Naive thymus-derived CD4-positive, alpha-beta T cell (primary cell): ENCODE results near the gene BLCAP. TPM values are rescaled to one million over a fixed set of nuclear protein-coding genes. Genes with fewer than 3 reads are reported as not detected.

Source experiments
- ATAC-seq: fragments of 150-1000 bp; cut with Tn5 transposase; 2 replicates; pipeline ENCODE4 v1.10.0; 2021; ENCODE audit warnings: mild to moderate bottlenecking, moderate library complexity
- CTCF ChIA-PET: fragments of 350-600 bp; sonication (Branson Sonifier 250); formaldehyde crosslinking; loops from one replicate; lab custom pipeline; 2021; ENCODE audit warnings: antibody characterized with exemption; lab: Charles Lee
- POLR2A ChIA-PET: fragments of 350-600 bp; sonication (Branson Sonifier 250); formaldehyde crosslinking; loops from one replicate; lab custom pipeline; 2021; ENCODE audit warnings: antibody characterized with exemption, inconsistent platforms; lab: Charles Lee
- DNase-seq, 9 donors: peaks; one replicate each; pipeline versions ENCODE4 v3.0.0 to v3.0.0-alpha.2; 2020 to 2022; ENCODE audit warnings: mixed read lengths in 1 of 9
- H3K27ac ChIP-seq: one replicate; pipeline ENCODE4 v1.7.0; 2013; ENCODE audit warnings: mild to moderate bottlenecking, low read depth, low read length, moderate library complexity
- H3K27me3 ChIP-seq, 2 donors: one replicate each; pipeline ENCODE4 v1.7.0; 2013; ENCODE audit warnings: low read length in 2 of 2, mild to moderate bottlenecking in 2 of 2, moderate library complexity in 2 of 2; ENCODE audit not compliant: control insufficient read depth in 2 of 2, insufficient read depth in 2 of 2
- H3K36me3 ChIP-seq, 3 experiments: 1 replicate in 2 of 3; 2 replicates in 1 of 3; pipeline ENCODE4 v1.7.0; 2013; ENCODE audit warnings: low read length in 3 of 3, mild to moderate bottlenecking in 3 of 3, moderate library complexity in 1 of 3; ENCODE audit not compliant: insufficient read depth in 3 of 3, control insufficient read depth in 2 of 3
- H3K4me1 ChIP-seq, 2 donors: one replicate each; pipeline ENCODE4 v1.7.0; 2013; ENCODE audit warnings: low read length in 2 of 2, mild to moderate bottlenecking in 2 of 2, moderate library complexity in 1 of 2; ENCODE audit not compliant: control insufficient read depth in 2 of 2, insufficient read depth in 2 of 2
- H3K4me3 ChIP-seq: 2 replicates; pipeline ENCODE4 v1.7.0; 2013; ENCODE audit warnings: mild to moderate bottlenecking, low read length
- H3K9me3 ChIP-seq, 3 experiments: 1 replicate in 2 of 3; 2 replicates in 1 of 3; pipeline ENCODE4 v1.7.0; 2013; ENCODE audit warnings: low read length in 3 of 3; ENCODE audit not compliant: control insufficient read depth in 2 of 3
- H3K27ac Mint-ChIP-seq, 9 donors: one replicate each; pipeline ENCODE4 v1.8.0; 2020 to 2022; ENCODE audit warnings: mixed read lengths in 9 of 9, mild to moderate bottlenecking in 8 of 9, moderate library complexity in 5 of 9, inconsistent platforms in 2 of 9
- H3K27me3 Mint-ChIP-seq, 5 donors: one replicate each; pipeline ENCODE4 v1.8.0; 2021 to 2022; ENCODE audit warnings: mixed read lengths in 5 of 5, mild to moderate bottlenecking in 1 of 5
- H3K36me3 Mint-ChIP-seq, 5 donors: one replicate each; pipeline ENCODE4 v1.8.0; 2020 to 2022; ENCODE audit warnings: mixed read lengths in 5 of 5, mild to moderate bottlenecking in 3 of 5, inconsistent platforms in 1 of 5
- H3K4me1 Mint-ChIP-seq, 7 donors: one replicate each; pipeline ENCODE4 v1.8.0; 2020 to 2022; ENCODE audit warnings: mixed read lengths in 7 of 7, mild to moderate bottlenecking in 3 of 7, inconsistent platforms in 1 of 7
- H3K4me3 Mint-ChIP-seq, 10 donors: one replicate each; pipeline ENCODE4 v1.8.0; 2020 to 2022; ENCODE audit warnings: mild to moderate bottlenecking in 10 of 10, mixed read lengths in 10 of 10, moderate library complexity in 6 of 10, inconsistent platforms in 2 of 10
- H3K9me3 Mint-ChIP-seq, 11 donors: one replicate each; pipeline ENCODE4 v1.8.0; 2020 to 2022; ENCODE audit warnings: mixed read lengths in 11 of 11, mild to moderate bottlenecking in 4 of 11, inconsistent platforms in 1 of 11, moderate library complexity in 1 of 11
- intact Hi-C, 2 donors: fragments of 100-400 bp; cut with micrococcal nuclease; formaldehyde crosslinking; loops; one replicate each; pipeline ENCODE4 v1.15.1; 2023
- polyA plus RNA-seq, 2 donors: library from polyadenylated mRNA; unstranded; fragments of 300-500 nt; fragmentation: Illumina TruSeq; gene quantifications; one replicate each; pipeline ENCODE4 v1.2.3, GENCODE V29; 2021
- total RNA-seq, 6 experiments: library from RNA in 5 of 6; stranded (reverse) in 5 of 6; gene quantifications; 1 replicate in 5 of 6; 2 replicates in 1 of 6; pipeline ENCODE4 v1.2.3 and lab custom pipeline; 2021 to 2026

BLCAP gene
- total and polyA plus RNA-seq, 7 experiments from 2014 or later, result 42.1 to 94.7 (median 88.0) TPM

DNA sequence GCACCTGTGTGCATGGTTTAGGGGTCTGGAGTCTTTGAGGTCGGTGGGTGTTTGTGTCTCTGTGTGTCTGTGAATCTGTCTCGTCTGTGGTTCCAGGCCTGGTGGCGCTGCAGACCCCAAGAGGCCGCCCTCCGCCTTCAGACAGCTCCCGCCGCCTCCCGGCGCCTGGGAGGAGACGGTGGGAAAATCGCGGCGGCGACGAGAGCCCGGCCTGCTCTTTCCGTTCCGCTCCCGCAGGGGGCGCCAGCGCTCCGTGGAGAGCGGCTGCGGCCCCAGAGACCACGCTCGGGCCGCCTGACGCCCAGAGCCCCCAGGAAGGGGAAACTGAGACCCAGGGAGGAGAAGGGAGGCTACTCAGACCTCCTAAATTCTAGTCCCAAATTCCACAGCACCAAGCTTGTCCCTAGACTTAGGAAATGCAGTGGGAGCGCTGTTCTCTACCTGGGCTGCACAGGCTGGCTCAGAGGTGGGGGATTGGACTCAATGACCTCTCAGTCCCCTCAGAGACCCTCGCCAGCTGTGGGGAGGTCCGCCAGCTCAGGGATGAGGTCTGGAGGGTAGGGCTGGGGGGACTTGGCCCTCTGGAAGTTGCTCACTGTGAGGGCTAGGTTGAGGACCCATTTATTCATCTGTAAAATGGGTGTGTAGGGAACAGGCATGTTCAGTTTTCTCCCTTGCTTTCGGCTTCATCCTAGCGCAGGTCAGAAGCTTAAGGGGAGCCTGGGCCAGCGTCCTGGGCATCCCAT, 36.9 kb upstream of the BLCAP start:
- no peak overlapping the region for H3K4me3 ChIP-seq
- intact Hi-C loops, result loop anchor here in 1 of 2 donors (1.0 kb wide), 1 partner anchor 658 kb away; no protein-coding TSS in a partner anchor
- Mint-ChIP-seq H3K36me3 (no peaks in the 10 kb centered on the region), H3K4me1 (peaks cover 0 to 9% (median 3%) of the 10 kb centered on the region in 7 donors), H3K9me3 (peaks cover 0 to 2% (median 0%) of the 10 kb centered on the region in 11 donors), H3K27ac (no peak overlapping the region), H3K27me3 (peaks cover 41 to 48% (median 43%) of the 10 kb centered on the region in 5 donors), H3K4me3 (no peak overlapping the region)
- ATAC-seq, result peak; percentile 52
- no peaks in the 10 kb centered on the region for H3K36me3 ChIP-seq
- H3K27ac ChIP-seq, result no peak overlapping the region
- ChIA-PET CTCF (interaction anchor here (1.5 kb wide), 1 partner anchor 10 kb away, joined by 4 read pairs; no protein-coding TSS in a partner anchor), POLR2A (no interaction called here)
- DNase-seq, result peak in 7 of 9 donors; percentile 9 to 63 (median 26)
- no peaks in the 10 kb centered on the region for H3K4me1 ChIP-seq
- H3K27me3 ChIP-seq, result no peaks in the 10 kb centered on the region
- no peaks in the 10 kb centered on the region for H3K9me3 ChIP-seq

DNA sequence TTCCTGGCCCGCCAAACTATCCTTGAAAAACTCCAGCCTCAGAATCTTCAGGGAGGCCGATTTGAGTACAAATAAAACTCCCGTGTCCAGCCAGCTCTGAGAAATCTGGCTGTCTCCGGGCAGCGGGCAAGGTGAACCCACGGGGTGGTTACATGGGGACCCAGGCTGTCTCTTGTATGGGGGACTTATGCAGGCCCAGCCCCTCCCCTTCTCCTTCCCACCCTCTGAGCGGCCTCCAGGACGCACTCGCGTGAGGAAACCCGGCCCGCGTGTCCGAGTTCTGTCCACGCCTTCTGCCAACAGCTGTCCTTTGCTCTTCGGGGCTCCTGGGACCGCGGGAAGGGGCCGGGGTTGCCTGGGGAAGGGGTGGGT, 36.3 kb upstream of the BLCAP start:
- intact Hi-C loops, result loop anchor here in 1 of 2 donors (1.0 kb wide), 1 partner anchor 658 kb away; no protein-coding TSS in a partner anchor
- no peak overlapping the region for H3K27ac ChIP-seq
- Mint-ChIP-seq H3K27ac (no peak overlapping the region), H3K27me3 (peaks cover 38 to 43% (median 41%) of the 10 kb centered on the region in 5 donors), H3K4me3 (no peak overlapping the region), H3K9me3 (peaks cover 0 to 2% (median 0%) of the 10 kb centered on the region in 11 donors), H3K36me3 (no peaks in the 10 kb centered on the region), H3K4me1 (peaks cover 0 to 9% (median 3%) of the 10 kb centered on the region in 7 donors)
- ChIA-PET CTCF (interaction anchor here (1.5 kb wide), 1 partner anchor 10 kb away, joined by 4 read pairs; no protein-coding TSS in a partner anchor), POLR2A (no interaction called here)
- no peak for DNase-seq
- H3K27me3 ChIP-seq, result no peaks in the 10 kb centered on the region
- H3K4me1 ChIP-seq, result no peaks in the 10 kb centered on the region
- ATAC-seq, result no peak
- H3K36me3 ChIP-seq, result no peaks in the 10 kb centered on the region
- no peaks in the 10 kb centered on the region for H3K9me3 ChIP-seq
- no peak overlapping the region for H3K4me3 ChIP-seq

DNA sequence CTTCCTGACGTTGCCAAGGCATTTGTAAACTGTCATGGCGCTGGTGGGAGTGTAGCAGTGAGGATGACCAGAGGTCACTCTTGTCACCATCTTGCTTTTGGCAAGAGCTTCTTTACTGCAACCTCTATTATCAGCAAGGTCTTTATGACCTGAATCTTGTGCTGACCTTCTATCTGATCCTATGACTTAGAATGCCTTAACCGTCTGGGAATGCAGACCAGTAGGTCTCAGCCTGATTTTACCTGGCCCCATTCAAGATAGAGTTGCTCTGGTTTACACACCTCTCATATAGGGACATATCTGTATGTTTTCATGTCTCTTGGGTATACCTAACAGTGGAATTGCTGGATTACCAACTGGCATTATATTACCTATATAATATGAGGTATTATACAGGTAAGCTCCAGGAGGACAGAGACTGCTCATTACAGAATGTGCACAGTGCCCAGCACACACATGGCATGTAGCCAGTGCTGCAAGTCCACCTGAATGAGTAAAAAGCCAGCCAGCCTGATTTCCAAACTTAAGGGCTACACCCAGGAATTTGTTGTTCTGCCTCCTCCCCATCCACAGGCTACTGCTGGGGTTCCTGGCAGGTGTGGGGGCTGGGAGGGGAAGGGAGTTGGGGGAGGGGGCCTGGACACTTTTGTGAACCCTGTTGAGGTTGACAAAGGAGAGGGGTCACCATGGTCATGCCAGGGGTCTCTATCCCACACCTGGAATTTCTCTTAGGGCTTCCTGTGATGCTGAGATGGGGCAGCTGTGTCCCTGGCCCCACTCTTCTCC, 35.2 kb upstream of the BLCAP start:
- Histone ChIP-seq H3K4me1 (no peaks in the 10 kb centered on the region), H3K36me3 (no peaks in the 10 kb centered on the region), H3K27ac (no peak overlapping the region), H3K4me3 (no peak overlapping the region), H3K9me3 (no peaks in the 10 kb centered on the region), H3K27me3 (no peaks in the 10 kb centered on the region)
- Mint-ChIP-seq H3K27me3 (peaks cover 30 to 35% (median 32%) of the 10 kb centered on the region in 5 donors), H3K9me3 (peaks cover 0 to 2% (median 0%) of the 10 kb centered on the region in 11 donors), H3K4me1 (peaks cover 0 to 6% (median under 1%) of the 10 kb centered on the region in 7 donors), H3K27ac (no peak overlapping the region), H3K4me3 (no peak overlapping the region), H3K36me3 (no peaks in the 10 kb centered on the region)
- DNase-seq (no peak), ATAC-seq (no peak)
- CTCF ChIA-PET, result no interaction called here
- intact Hi-C loops, result no loop called here
- POLR2A ChIA-PET, result no interaction called here

DNA sequence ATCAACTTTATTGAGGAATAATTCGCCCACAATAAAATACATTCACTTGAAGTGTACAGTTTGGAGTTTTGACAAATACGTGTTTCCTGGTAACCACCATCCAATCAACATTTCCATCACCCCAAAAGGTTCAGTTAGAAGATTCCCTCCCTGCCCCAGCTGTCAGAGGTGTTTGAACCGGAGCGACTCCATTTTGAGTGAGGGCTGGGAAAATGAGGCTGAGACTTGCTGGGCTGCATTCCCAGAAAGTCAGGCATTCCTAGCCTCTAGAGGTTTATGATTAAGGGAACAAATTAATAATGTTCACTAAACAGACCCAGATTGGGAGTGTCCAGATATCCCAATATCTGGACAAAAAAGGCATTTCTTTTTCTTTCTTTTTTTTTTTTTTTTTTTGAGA, 33.0 kb upstream of the BLCAP start:
- Mint-ChIP-seq H3K27ac (no peak overlapping the region), H3K4me3 (no peak overlapping the region), H3K4me1 (no peaks in the 10 kb centered on the region), H3K9me3 (peaks cover 0 to 2% (median 0%) of the 10 kb centered on the region in 11 donors), H3K36me3 (no peaks in the 10 kb centered on the region), H3K27me3 (peaks cover 26 to 36% (median 35%) of the 10 kb centered on the region in 5 donors)
- H3K9me3 ChIP-seq, result no peaks in the 10 kb centered on the region
- no peak for ATAC-seq
- intact Hi-C loops, result no loop called here
- no peaks in the 10 kb centered on the region for H3K36me3 ChIP-seq
- DNase-seq, result no peak
- POLR2A ChIA-PET, result no interaction called here
- no peak overlapping the region for H3K4me3 ChIP-seq
- no peaks in the 10 kb centered on the region for H3K4me1 ChIP-seq
- CTCF ChIA-PET, result no interaction called here
- no peak overlapping the region for H3K27ac ChIP-seq
- no peaks in the 10 kb centered on the region for H3K27me3 ChIP-seq

DNA sequence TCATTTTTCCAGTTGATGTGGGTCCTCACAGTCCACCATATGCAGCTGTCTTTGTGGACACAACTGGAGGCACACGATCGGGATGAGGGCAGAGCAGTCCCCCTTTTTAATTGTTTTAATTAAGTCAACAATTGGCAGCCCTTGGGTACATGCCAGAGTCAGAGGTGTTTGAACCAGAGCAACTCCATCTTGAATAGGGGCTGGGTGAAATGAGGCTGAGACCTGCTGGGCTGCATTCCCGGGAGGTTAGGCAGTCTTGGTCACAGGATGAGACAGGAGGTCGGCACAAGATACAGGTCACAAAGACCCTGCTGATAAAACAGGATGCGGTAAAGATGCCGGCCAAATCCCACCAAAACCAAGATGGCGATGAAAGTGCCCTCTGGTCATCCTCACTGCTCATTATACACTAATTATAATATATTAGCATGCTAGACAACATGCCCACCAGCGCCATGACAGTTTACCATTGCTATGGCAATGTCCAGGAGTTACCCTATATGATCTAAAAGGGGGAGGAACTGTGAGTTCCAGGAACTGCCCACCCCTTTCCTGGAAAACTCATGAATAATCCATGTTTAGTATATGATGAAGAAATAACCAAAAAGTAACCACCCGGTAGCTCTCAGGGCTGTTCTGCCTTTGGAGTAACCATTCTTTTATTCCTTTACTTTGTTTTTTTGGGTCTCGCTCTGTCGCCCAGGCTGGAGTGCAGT, 31.8 kb upstream of the BLCAP start:
- H3K4me3 Mint-ChIP-seq, result no peak overlapping the region
- intact Hi-C loops, result no loop called here
- peaks cover 24 to 31% (median 28%) of the 10 kb centered on the region in 5 donors for H3K27me3 Mint-ChIP-seq

DNA sequence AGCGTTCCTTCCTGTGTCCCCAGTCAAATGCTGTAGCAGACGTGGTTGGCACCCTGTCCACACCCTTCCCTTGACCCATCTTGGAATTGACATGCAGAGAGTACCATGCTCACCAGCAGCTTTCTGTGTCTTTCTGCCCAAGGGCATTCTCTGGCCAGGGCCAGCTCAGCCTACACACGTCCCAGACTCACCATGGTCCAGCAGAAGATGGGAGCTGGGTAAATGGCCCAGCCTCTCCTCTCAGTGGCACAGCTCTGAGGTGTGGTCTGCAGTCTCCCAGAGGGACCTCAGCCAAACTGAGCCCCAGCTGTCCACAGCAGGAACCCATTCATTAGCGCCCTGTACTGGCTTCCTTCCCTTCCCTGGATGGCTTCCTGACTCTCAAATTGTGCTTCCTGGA, 31.1 kb upstream of the BLCAP start:
- ChIA-PET POLR2A (no interaction called here), CTCF (no interaction called here)
- Mint-ChIP-seq H3K36me3 (no peaks in the 10 kb centered on the region), H3K27me3 (peaks cover 24 to 31% (median 27%) of the 10 kb centered on the region in 5 donors), H3K27ac (no peak overlapping the region), H3K4me3 (no peak overlapping the region), H3K4me1 (no peaks in the 10 kb centered on the region), H3K9me3 (peaks cover 0 to 2% (median 0%) of the 10 kb centered on the region in 11 donors)
- intact Hi-C loops, result no loop called here
- no peak overlapping the region for H3K27ac ChIP-seq
- H3K36me3 ChIP-seq, result no peaks in the 10 kb centered on the region
- no peaks in the 10 kb centered on the region for H3K4me1 ChIP-seq
- no peaks in the 10 kb centered on the region for H3K27me3 ChIP-seq
- no peaks in the 10 kb centered on the region for H3K9me3 ChIP-seq
- no peak overlapping the region for H3K4me3 ChIP-seq
- DNase-seq (no peak), ATAC-seq (no peak)

More for the DNA sequence above, 31.8 kb upstream of the BLCAP start:
- Histone ChIP-seq H3K4me1 (no peaks in the 10 kb centered on the region), H3K27me3 (no peaks in the 10 kb centered on the region), H3K27ac (no peak overlapping the region), H3K4me3 (no peak overlapping the region), H3K9me3 (no peaks in the 10 kb centered on the region), H3K36me3 (no peaks in the 10 kb centered on the region)
- CTCF ChIA-PET, result no interaction called here
- Mint-ChIP-seq H3K36me3 (no peaks in the 10 kb centered on the region), H3K9me3 (peaks cover 0 to 2% (median 0%) of the 10 kb centered on the region in 11 donors), H3K4me1 (no peaks in the 10 kb centered on the region), H3K27ac (no peak overlapping the region)
- POLR2A ChIA-PET, result no interaction called here
- ATAC-seq, result no peak
- no peak for DNase-seq
